Measurements from ENCODE around the gene RNF157. TPM values are rescaled to one million over a fixed set of nuclear protein-coding genes. Genes with fewer than 3 reads are reported as not detected.

Gene RNF157
- total RNA-seq, 5 donors from 2014 or later (not counting 1 experiment from before 2014, with no cell fraction given): 50.7 to 66.5 (median 61.9) TPM

GRCh38 chr17:76156662-76156991 is 83.7 kb downstream of the RNF157 start:
- H3K27me3 Mint-ChIP-seq: no peaks in the 10 kb centered on the region
- Histone ChIP-seq H3K27ac (ENCODE audit: low read length) (no peak overlapping the region), H3K4me3 (ENCODE audit: control insufficient read depth in 1 of 2, extremely low read depth in 1 of 2, low read length in 1 of 2) (no peak overlapping the region), H3K9me3 (no peaks in the 10 kb centered on the region), H3K4me1 (ENCODE audit: control insufficient read depth in 1 of 2, extremely low read depth in 1 of 2, insufficient read depth in 2 of 2, low read length in 2 of 2) (peaks cover 25 to 37% of the 10 kb centered on the region in 2 experiments), H3K36me3 (ENCODE audit: control insufficient read depth in 2 of 2, extremely low read depth in 1 of 2, insufficient read depth in 1 of 2, low read length in 1 of 2) (peaks cover 9 to 45% of the 10 kb centered on the region in 2 donors), H3K27me3 (replicated peaks in 1 of 2; ENCODE audit: control insufficient read depth in 2 of 2, extremely low read depth in 1 of 2, insufficient read depth in 2 of 2, low read length in 1 of 2) (no peaks in the 10 kb centered on the region)
- H3K4me3 Mint-ChIP-seq: no peak overlapping the region
- H3K27ac Mint-ChIP-seq: peak overlapping the region in 1 of 2 donors; percentile 67
- ATAC-seq (replicated peaks in 1 of 4) (no peak), DNase-seq (no peak)
- CTCF ChIA-PET: interaction anchor here in 1 of 2 donors (0.7 kb wide), 1 partner anchor 780 kb away, joined by 4 read pairs; no protein-coding TSS in a partner anchor
- WGBS (ENCODE audit: insufficient coverage): 89% methylated on average over 5 of the region's 8 CpGs
- POLR2A ChIA-PET: interaction anchor here in 1 of 2 donors (0.6 kb wide), 1 partner anchor 27 kb away, joined by 4 read pairs; no protein-coding TSS in a partner anchor
- H3K4me1 Mint-ChIP-seq: peaks cover 30 to 45% (median 41%) of the 10 kb centered on the region in 3 donors
- H3K9me3 Mint-ChIP-seq: no peaks in the 10 kb centered on the region
- H3K36me3 Mint-ChIP-seq: peaks cover 73% of the 10 kb centered on the region

DNA sequence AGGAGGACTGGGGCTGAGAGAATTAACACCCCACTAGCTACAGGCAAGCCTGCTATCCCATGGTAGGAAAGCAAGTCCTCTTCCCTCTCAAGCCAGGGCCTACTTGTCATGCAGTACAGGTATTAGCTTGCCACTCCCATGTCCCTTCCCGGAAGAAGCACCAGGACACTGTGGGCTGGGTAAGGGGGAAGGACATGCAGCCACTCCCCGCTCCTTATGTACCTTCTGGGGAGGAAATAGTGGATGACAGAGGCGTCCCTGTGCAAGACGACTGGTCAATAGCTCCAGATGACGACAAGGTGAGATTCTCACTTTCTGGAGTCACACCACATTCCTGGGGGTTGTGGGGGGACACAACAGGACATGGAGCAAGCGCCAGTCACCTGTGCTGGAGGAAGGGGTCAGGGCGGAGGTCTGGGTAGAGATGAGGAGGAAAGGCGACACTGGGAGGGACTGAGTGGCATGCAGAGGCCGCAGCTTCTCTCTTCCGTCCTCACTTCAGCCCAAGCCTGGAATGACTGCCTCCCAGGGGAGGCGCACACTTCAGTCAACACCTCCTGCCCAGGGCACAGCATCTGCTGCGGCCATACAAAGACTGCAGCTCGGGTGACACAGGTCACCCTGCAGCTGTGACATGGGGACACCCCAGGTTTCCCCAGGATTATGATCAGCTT is 84.2 kb downstream of the RNF157 start:
- H3K27ac ChIP-seq (ENCODE audit: low read length): no peak overlapping the region
- Mint-ChIP-seq H3K9me3 (no peaks in the 10 kb centered on the region), H3K4me3 (no peak overlapping the region), H3K4me1 (peaks cover 35 to 50% (median 46%) of the 10 kb centered on the region in 3 donors), H3K27me3 (no peaks in the 10 kb centered on the region), H3K27ac (peak overlapping the region; percentile 67 to 73), H3K36me3 (peaks cover 72% of the 10 kb centered on the region)
- peaks cover 9 to 48% of the 10 kb centered on the region in 2 donors for H3K36me3 ChIP-seq (ENCODE audit: control insufficient read depth in 2 of 2, extremely low read depth in 1 of 2, insufficient read depth in 1 of 2, low read length in 1 of 2)
- ChIA-PET POLR2A (interaction anchor here in 1 of 2 donors (0.6 kb wide), 1 partner anchor 27 kb away, joined by 4 read pairs; no protein-coding TSS in a partner anchor), CTCF (no interaction called here)
- H3K4me1 ChIP-seq (ENCODE audit: control insufficient read depth in 1 of 2, extremely low read depth in 1 of 2, insufficient read depth in 2 of 2, low read length in 2 of 2): peaks cover 28 to 42% of the 10 kb centered on the region in 2 experiments
- DNase-seq: no peak
- ATAC-seq (replicated peaks in 1 of 4): no peak
- WGBS (ENCODE audit: insufficient coverage): 85% methylated on average over 6 of the region's 13 CpGs
- no peaks in the 10 kb centered on the region for H3K27me3 ChIP-seq (replicated peaks in 1 of 2; ENCODE audit: control insufficient read depth in 2 of 2, extremely low read depth in 1 of 2, insufficient read depth in 2 of 2, low read length in 1 of 2)
- H3K9me3 ChIP-seq: no peaks in the 10 kb centered on the region
- H3K4me3 ChIP-seq (ENCODE audit: control insufficient read depth in 1 of 2, extremely low read depth in 1 of 2, low read length in 1 of 2): no peak overlapping the region

GRCh38 chr17:76154936-76155845 is 85.1 kb downstream of the RNF157 start:
- ATAC-seq (replicated peaks in 1 of 4) (no peak), DNase-seq (no peak)
- Mint-ChIP-seq H3K27me3 (no peaks in the 10 kb centered on the region), H3K4me3 (no peak overlapping the region), H3K9me3 (no peaks in the 10 kb centered on the region), H3K4me1 (peaks cover 43 to 58% (median 52%) of the 10 kb centered on the region in 3 donors), H3K27ac (peak overlapping the region; percentile 96 to 99), H3K36me3 (peaks cover 78% of the 10 kb centered on the region)
- ChIA-PET CTCF (interaction anchor here in 1 of 2 donors (0.6 kb wide), 1 partner anchor 8 kb away, joined by 5 read pairs; no protein-coding TSS in a partner anchor), POLR2A (no interaction called here)
- peaks cover 9 to 49% of the 10 kb centered on the region in 2 donors for H3K36me3 ChIP-seq (ENCODE audit: control insufficient read depth in 2 of 2, extremely low read depth in 1 of 2, insufficient read depth in 1 of 2, low read length in 1 of 2)
- H3K4me3 ChIP-seq (ENCODE audit: control insufficient read depth in 1 of 2, extremely low read depth in 1 of 2, low read length in 1 of 2): no peak overlapping the region
- 90% methylated on average over 7 of the region's 10 CpGs for WGBS (ENCODE audit: insufficient coverage)
- H3K9me3 ChIP-seq: no peaks in the 10 kb centered on the region
- no peak overlapping the region for H3K27ac ChIP-seq (ENCODE audit: low read length)
- H3K4me1 ChIP-seq (ENCODE audit: control insufficient read depth in 1 of 2, extremely low read depth in 1 of 2, insufficient read depth in 2 of 2, low read length in 2 of 2): peaks cover 28 to 48% of the 10 kb centered on the region in 2 experiments
- no peaks in the 10 kb centered on the region for H3K27me3 ChIP-seq (replicated peaks in 1 of 2; ENCODE audit: control insufficient read depth in 2 of 2, extremely low read depth in 1 of 2, insufficient read depth in 2 of 2, low read length in 1 of 2)

- DNase-seq (no peak), ATAC-seq (replicated peaks in 1 of 4) (no peak)
- ChIA-PET POLR2A (no interaction called here), CTCF (interaction anchor here in 1 of 2 donors (0.6 kb wide), 1 partner anchor 796 kb away, joined by 3 read pairs; no protein-coding TSS in a partner anchor)
- H3K4me1 Mint-ChIP-seq: peaks cover 43 to 58% (median 54%) of the 10 kb centered on the region in 3 donors
- H3K4me3 ChIP-seq (ENCODE audit: control insufficient read depth in 1 of 2, extremely low read depth in 1 of 2, low read length in 1 of 2): no peak overlapping the region
- no peaks in the 10 kb centered on the region for H3K9me3 ChIP-seq
- H3K4me3 Mint-ChIP-seq: peak overlapping the region in 2 of 3 donors; percentile 14 to 75
- H3K27ac Mint-ChIP-seq: peak overlapping the region; percentile 96 to 99
- H3K4me1 ChIP-seq (ENCODE audit: control insufficient read depth in 1 of 2, extremely low read depth in 1 of 2, insufficient read depth in 2 of 2, low read length in 2 of 2): peaks cover 28 to 48% of the 10 kb centered on the region in 2 experiments
- peaks cover 9 to 47% of the 10 kb centered on the region in 2 donors for H3K36me3 ChIP-seq (ENCODE audit: control insufficient read depth in 2 of 2, extremely low read depth in 1 of 2, insufficient read depth in 1 of 2, low read length in 1 of 2)
- no peaks in the 10 kb centered on the region for H3K27me3 ChIP-seq (replicated peaks in 1 of 2; ENCODE audit: control insufficient read depth in 2 of 2, extremely low read depth in 1 of 2, insufficient read depth in 2 of 2, low read length in 1 of 2)
- no peaks in the 10 kb centered on the region for H3K27me3 Mint-ChIP-seq
- no peak overlapping the region for H3K27ac ChIP-seq (ENCODE audit: low read length)
- peaks cover 75% of the 10 kb centered on the region for H3K36me3 Mint-ChIP-seq
- no peaks in the 10 kb centered on the region for H3K9me3 Mint-ChIP-seq
- 100% methylated on average over 1 of the region's 3 CpGs for WGBS (ENCODE audit: insufficient coverage)
These were observed 86.0 kb downstream of the RNF157 start for GRCh38 chr17:76154292-76154691.

GRCh38 chr17:76153640-76154039 is 86.7 kb downstream of the RNF157 start:
- Histone ChIP-seq H3K27me3 (replicated peaks in 1 of 2; ENCODE audit: control insufficient read depth in 2 of 2, extremely low read depth in 1 of 2, insufficient read depth in 2 of 2, low read length in 1 of 2) (no peaks in the 10 kb centered on the region), H3K36me3 (ENCODE audit: control insufficient read depth in 2 of 2, extremely low read depth in 1 of 2, insufficient read depth in 1 of 2, low read length in 1 of 2) (peaks cover 9 to 40% of the 10 kb centered on the region in 2 donors), H3K27ac (ENCODE audit: low read length) (no peak overlapping the region), H3K4me3 (ENCODE audit: control insufficient read depth in 1 of 2, extremely low read depth in 1 of 2, low read length in 1 of 2) (no peak overlapping the region), H3K9me3 (no peaks in the 10 kb centered on the region), H3K4me1 (ENCODE audit: control insufficient read depth in 1 of 2, extremely low read depth in 1 of 2, insufficient read depth in 2 of 2, low read length in 2 of 2) (peaks cover 28 to 48% of the 10 kb centered on the region in 2 experiments)
- 100% methylated on average over 3 of the region's 5 CpGs for WGBS (ENCODE audit: insufficient coverage)
- Mint-ChIP-seq H3K36me3 (peaks cover 73% of the 10 kb centered on the region), H3K27me3 (no peaks in the 10 kb centered on the region), H3K9me3 (no peaks in the 10 kb centered on the region), H3K27ac (peak overlapping the region; percentile 96 to 99), H3K4me3 (peak overlapping the region in 2 of 3 donors; percentile 14 to 75), H3K4me1 (peaks cover 49 to 62% (median 58%) of the 10 kb centered on the region in 3 donors)
- no peak for ATAC-seq (replicated peaks in 1 of 4)
- ChIA-PET CTCF (no interaction called here), POLR2A (interaction anchor here in 1 of 2 donors (0.6 kb wide), 1 partner anchor 117 kb away, joined by 3 read pairs; no protein-coding TSS in a partner anchor)
- no peak for DNase-seq

GRCh38 chr17:76153202-76153601 is 87.1 kb downstream of the RNF157 start:
- peaks cover 69% of the 10 kb centered on the region for H3K36me3 Mint-ChIP-seq
- Histone ChIP-seq H3K9me3 (no peaks in the 10 kb centered on the region), H3K27ac (ENCODE audit: low read length) (peak overlapping the region; percentile 67), H3K27me3 (replicated peaks in 1 of 2; ENCODE audit: control insufficient read depth in 2 of 2, extremely low read depth in 1 of 2, insufficient read depth in 2 of 2, low read length in 1 of 2) (no peaks in the 10 kb centered on the region), H3K4me1 (ENCODE audit: control insufficient read depth in 1 of 2, extremely low read depth in 1 of 2, insufficient read depth in 2 of 2, low read length in 2 of 2) (peaks cover 28 to 48% of the 10 kb centered on the region in 2 experiments), H3K36me3 (ENCODE audit: control insufficient read depth in 2 of 2, extremely low read depth in 1 of 2, insufficient read depth in 1 of 2, low read length in 1 of 2) (peaks cover 9 to 36% of the 10 kb centered on the region in 2 donors), H3K4me3 (ENCODE audit: control insufficient read depth in 1 of 2, extremely low read depth in 1 of 2, low read length in 1 of 2) (no peak overlapping the region)
- no peaks in the 10 kb centered on the region for H3K9me3 Mint-ChIP-seq
- ChIA-PET POLR2A (no interaction called here), CTCF (no interaction called here)
- peak overlapping the region; percentile 96 to 99 for H3K27ac Mint-ChIP-seq
- WGBS (ENCODE audit: insufficient coverage): 93% methylated on average over 7 of the region's 9 CpGs
- H3K4me3 Mint-ChIP-seq: peak overlapping the region in 2 of 3 donors; percentile 75 to 77
- no peaks in the 10 kb centered on the region for H3K27me3 Mint-ChIP-seq
- DNase-seq (no peak), ATAC-seq (replicated peaks in 1 of 4) (no peak)
- peaks cover 49 to 67% (median 58%) of the 10 kb centered on the region in 3 donors for H3K4me1 Mint-ChIP-seq
